Endothelial cell of umbilical vein (primary cell): ENCODE results near the gene ATR. TPM values are rescaled to one million over a fixed set of nuclear protein-coding genes. Genes with fewer than 3 reads are reported as not detected.
"Not testable (repeated sequence)": the region's sequence is repeated elsewhere in the genome, so short reads cannot be mapped to it uniquely, and the experiment has no call there.

Source experiments
- BruUV-seq: library from RNA; stranded (reverse); fragments of 400-500 nt; replicated peaks from 2 replicates; lab custom pipeline; 2021; lab: Mats Ljungman, UMichigan
- CTCF ChIA-PET: fragments of 300-600, 350-600 bp; sonication (Branson Sonifier 250); formaldehyde crosslinking; loops from one replicate; lab custom pipeline; 2021; ENCODE audit warnings: antibody characterized with exemption, inconsistent platforms; lab: Charles Lee
- POLR2A ChIA-PET: fragments of 300-600, 350-600 bp; sonication (Branson Sonifier 250); formaldehyde crosslinking; loops from one replicate; lab custom pipeline; 2021; ENCODE audit warnings: antibody characterized with exemption, inconsistent platforms; lab: Charles Lee
- DNase-seq: peaks from one replicate; pipeline ENCODE4 v3.0.0-alpha.2; 2011; ENCODE audit warnings: low read depth, low spot score
- FAIRE-seq: peaks from 2 replicates; lab custom pipeline; 2011; peaks lifted over from hg19 to GRCh38; lab: Jason Lieb, UNC
- H2AFZ ChIP-seq: 2 replicates; pipeline ENCODE4 v1.6.0; 2012; ENCODE audit warnings: low read depth, low read length, control low read depth, inconsistent platforms
- H3K27ac ChIP-seq: 2 replicates; pipeline ENCODE4 v1.5.1; 2011; ENCODE audit warnings: low read depth, mild to moderate bottlenecking, control low read depth, low read length, moderate library complexity; ENCODE audit not compliant: insufficient read depth
- H3K27me3 ChIP-seq, 2 experiments: 2 replicates each; pipeline versions ENCODE4 v1.6.0 to v1.6.1; 2011; ENCODE audit warnings: low read length in 2 of 2, mixed read lengths in 1 of 2; ENCODE audit not compliant: control insufficient read depth in 2 of 2, insufficient read depth in 2 of 2
- H3K36me3 ChIP-seq, 2 experiments: 2 replicates in 1 of 2; 3 replicates in 1 of 2; pipeline ENCODE4 v1.5.1; 2011; ENCODE audit warnings: low read length in 2 of 2, mild to moderate bottlenecking in 1 of 2, moderate library complexity in 1 of 2; ENCODE audit not compliant: control insufficient read depth in 2 of 2, insufficient read depth in 2 of 2; ENCODE audit errors: extremely low read depth in 1 of 2
- H3K4me1 ChIP-seq: 3 replicates; pipeline ENCODE4 v1.5.1; 2011; ENCODE audit warnings: mild to moderate bottlenecking, low read length; ENCODE audit not compliant: control insufficient read depth, insufficient read depth; ENCODE audit errors: extremely low read depth
- H3K4me2 ChIP-seq: 2 replicates; pipeline ENCODE4 v1.6.1; 2011; ENCODE audit warnings: low read length, control low read depth, mixed read lengths; ENCODE audit not compliant: insufficient read depth
- H3K4me3 ChIP-seq, 3 experiments: fragments of 200-600 bp in 1 of 3; sonication (generic), shearing (Covaris generic) in 1 of 3; replicated peaks in 1 of 3; 2 replicates each; pipeline ENCODE4 v1.5.1; 2011 to 2016; ENCODE audit warnings: control low read depth in 3 of 3, low read length in 3 of 3, mild to moderate bottlenecking in 2 of 3, inconsistent platforms in 1 of 3, low read depth in 1 of 3, moderate library complexity in 1 of 3; ENCODE audit not compliant: insufficient read depth in 1 of 3
- H3K79me2 ChIP-seq: 2 replicates; pipeline ENCODE4 v1.6.0; 2012; ENCODE audit warnings: low read length, inconsistent platforms; ENCODE audit not compliant: control insufficient read depth, insufficient read depth
- H3K9ac ChIP-seq: replicated peaks from 2 replicates; pipeline ENCODE3; 2011; ENCODE audit warnings: low read length, control low read depth; ENCODE audit not compliant: insufficient read depth; ENCODE audit errors: extremely low read depth
- H3K9me1 ChIP-seq: replicated peaks from 3 replicates; pipeline ENCODE4 v1.6.0; 2011; ENCODE audit warnings: mild to moderate bottlenecking, low read length; ENCODE audit not compliant: control insufficient read depth, insufficient read depth; ENCODE audit errors: extremely low read depth
- H3K9me3 ChIP-seq: replicated peaks from 2 replicates; pipeline ENCODE4 v1.5.1; 2012; ENCODE audit warnings: low read length, inconsistent platforms; ENCODE audit not compliant: control insufficient read depth, insufficient read depth
- H4K20me1 ChIP-seq: replicated peaks from 2 replicates; pipeline ENCODE3; 2011; ENCODE audit warnings: mild to moderate bottlenecking, low read length; ENCODE audit not compliant: control insufficient read depth, insufficient read depth; ENCODE audit errors: extremely low read depth
- dilution Hi-C: fragments of 300-500 bp; cut with MboI; formaldehyde crosslinking; loops from one replicate; pipeline ENCODE4 v1.15.0; 2019; ENCODE audit warnings: low sequenced_read_pairs; ENCODE audit not compliant: extremely low pct_ligation_motif_present
- intact Hi-C: fragments of 100-400 bp; cut with micrococcal nuclease; formaldehyde crosslinking; loops from one replicate; pipeline ENCODE4 v1.10.0; 2022
- polyA plus RNA-seq, 4 experiments: library from polyadenylated mRNA; depleted of rRNA in 3 of 4; stranded (reverse) in 3 of 4; unstranded in 1 of 4; fragments of >200 nt; gene quantifications; 2 replicates each; pipeline versions ENCODE4 v1.2.1 to v1.2.3, GENCODE V29; 2011 to 2012; ENCODE audit warnings: missing spikeins in 1 of 4
- total RNA-seq: library from RNA; stranded (reverse); gene quantifications from 2 replicates; pipeline ENCODE4 v1.2.3, GENCODE V29; 2021

ATR gene
- total and polyA plus RNA-seq, 2 donors (not counting 3 experiments of a cell fraction or from before 2014, with no cell fraction given): 6.3 to 23.6 TPM

GRCh38 chr3:142439499-142440220, 138.9 kb downstream of the ATR start:
- H3K27ac ChIP-seq, H3K27me3 ChIP-seq, FAIRE-seq, H3K9ac ChIP-seq, H3K36me3 ChIP-seq, H3K4me3 ChIP-seq, H3K9me1 ChIP-seq, BruUV-seq, H3K9me3 ChIP-seq, H4K20me1 ChIP-seq, DNase-seq, H3K4me2 ChIP-seq, H3K4me1 ChIP-seq, dilution Hi-C loops, CTCF ChIA-PET, H2AFZ ChIP-seq, POLR2A ChIA-PET: not testable (repeated sequence)
- peaks cover 47% of the 10 kb centered on the region for H3K79me2 ChIP-seq
- intact Hi-C loops: loop anchor here (10.0 kb wide), 1 partner anchor 565 kb away; the partner anchor contains the start of gene U2SURP

GRCh38 chr3:142438096-142438495, 140.4 kb downstream of the ATR start:
- H3K9me1 ChIP-seq, H3K4me3 ChIP-seq, H4K20me1 ChIP-seq, POLR2A ChIA-PET, BruUV-seq, intact Hi-C loops, H3K27me3 ChIP-seq, DNase-seq, dilution Hi-C loops, H3K27ac ChIP-seq, FAIRE-seq, H2AFZ ChIP-seq, H3K36me3 ChIP-seq, H3K4me1 ChIP-seq, H3K9ac ChIP-seq, H3K4me2 ChIP-seq, H3K9me3 ChIP-seq: not testable (repeated sequence)
- CTCF ChIA-PET: interaction anchor here (1.0 kb wide), 1 partner anchor 10 kb away, joined by 3 read pairs; no protein-coding TSS in a partner anchor
- H3K79me2 ChIP-seq: peaks cover 32% of the 10 kb centered on the region
